Stimulated activated CD4-positive, alpha-beta T cell treated with anti-CD3 and anti-CD28 coated beads, Interleukin-15, amount 100 ng/mL, for 1 hour (primary cell): ENCODE data around the gene STARD10.

Experiments used
- DNase-seq, 2 donors: peaks; one replicate each; pipeline ENCODE4 v3.0.0-alpha.2; 2020; ENCODE audit warnings: low read depth in 1 of 2, low spot score in 1 of 2

Gene STARD10

GRCh38 chr11:72767203-72768062 is 26.4 kb downstream of the STARD10 start:
- no peak for DNase-seq

GRCh38 chr11:72766152-72766902 is 27.5 kb downstream of the STARD10 start:
- no peak for DNase-seq

- DNase-seq, result no peak
Observed at GRCh38 chr11:72764503-72764902, 29.3 kb downstream of the STARD10 start.

DNA sequence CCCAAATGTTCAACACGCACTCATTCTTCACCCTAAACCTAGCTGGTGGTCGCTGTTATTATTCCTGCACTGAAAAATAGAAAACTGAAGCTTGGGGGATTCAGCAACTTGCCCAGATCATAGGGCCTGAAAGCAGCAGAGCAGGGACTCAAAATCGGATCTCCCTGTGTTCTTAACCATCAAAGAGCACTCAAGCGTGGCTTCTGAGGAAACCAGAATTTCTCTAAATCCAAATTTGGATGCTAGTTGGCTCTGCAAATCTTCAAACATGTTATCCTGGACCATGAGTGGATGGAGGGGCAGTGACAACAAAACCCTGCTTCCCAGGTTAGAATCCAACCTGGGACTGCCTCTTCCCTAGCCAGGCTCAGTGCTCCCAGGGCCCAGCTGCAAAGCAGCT is 30.0 kb downstream of the STARD10 start:
- DNase-seq, result no peak

DNA sequence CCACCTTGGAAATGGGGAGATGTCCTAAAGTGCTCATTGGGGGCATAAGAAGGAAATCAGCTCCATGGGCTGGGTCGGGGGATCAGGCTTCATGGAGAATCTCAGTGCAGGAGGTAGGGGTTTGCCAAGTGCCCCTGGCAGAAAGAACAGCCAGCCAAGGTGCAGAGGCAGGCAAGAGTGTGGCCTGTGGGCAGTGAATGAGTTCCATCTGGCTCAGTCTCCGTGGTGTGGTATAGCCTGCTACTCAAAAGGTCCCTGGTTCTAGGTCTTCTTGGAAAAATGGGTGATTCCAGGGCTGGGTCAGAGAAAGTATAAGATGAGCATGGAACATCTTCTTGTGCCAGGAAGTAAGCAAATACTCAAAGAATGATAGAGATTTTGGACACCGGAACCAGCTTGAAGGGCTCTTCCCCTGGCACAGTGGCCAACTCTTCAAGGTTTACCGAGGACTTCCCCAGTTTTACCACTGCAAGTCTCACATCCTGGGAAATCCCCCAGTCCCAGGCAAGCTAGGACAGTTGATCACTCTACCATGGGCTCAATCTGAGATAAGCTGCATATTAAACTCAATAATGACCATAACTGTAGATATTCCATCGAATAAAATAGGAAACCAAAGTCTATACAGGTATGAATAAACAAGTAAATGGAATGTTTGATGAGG is 31.1 kb downstream of the STARD10 start:
- DNase-seq, result no peak

DNA sequence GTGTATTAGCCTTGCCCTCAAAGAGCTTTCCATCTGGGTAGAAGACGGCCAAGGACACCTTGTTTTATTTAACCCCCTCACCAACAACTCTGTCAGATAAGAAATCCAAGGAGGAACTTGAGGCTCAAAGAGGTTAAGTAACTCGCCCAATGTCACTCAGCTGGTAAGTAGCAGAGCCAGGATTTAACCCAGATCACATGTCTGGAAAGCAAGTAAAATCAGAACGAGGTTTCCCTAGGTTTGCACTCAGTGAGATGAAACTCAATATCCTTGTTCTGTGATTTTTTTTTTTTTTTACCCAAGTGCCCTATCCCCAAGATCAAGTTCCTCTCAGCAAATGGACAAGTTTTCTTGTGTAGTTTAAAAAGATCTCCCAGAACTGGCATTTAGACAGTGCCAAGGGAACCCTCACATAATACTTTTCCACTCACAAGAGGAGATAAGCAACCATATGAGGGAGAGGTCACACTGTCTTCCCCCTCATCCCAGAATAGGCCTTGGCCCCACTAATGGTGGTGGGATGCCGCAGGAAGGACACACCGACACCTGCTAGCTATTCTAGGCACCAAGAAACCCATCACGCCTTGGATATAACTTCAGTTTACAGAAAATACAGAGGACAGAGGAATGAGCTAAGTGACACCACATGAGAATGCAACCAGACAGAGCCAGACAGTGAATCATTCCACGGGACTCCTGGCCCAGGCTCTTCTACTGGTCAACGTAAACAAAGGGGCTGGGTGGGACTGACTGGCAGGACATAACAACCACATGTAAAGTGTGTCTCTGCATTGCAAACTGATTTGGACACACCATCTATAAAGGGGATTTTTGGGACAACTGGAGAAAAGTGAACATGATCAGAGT is 33.1 kb downstream of the STARD10 start:
- DNase-seq, result no peak

DNA sequence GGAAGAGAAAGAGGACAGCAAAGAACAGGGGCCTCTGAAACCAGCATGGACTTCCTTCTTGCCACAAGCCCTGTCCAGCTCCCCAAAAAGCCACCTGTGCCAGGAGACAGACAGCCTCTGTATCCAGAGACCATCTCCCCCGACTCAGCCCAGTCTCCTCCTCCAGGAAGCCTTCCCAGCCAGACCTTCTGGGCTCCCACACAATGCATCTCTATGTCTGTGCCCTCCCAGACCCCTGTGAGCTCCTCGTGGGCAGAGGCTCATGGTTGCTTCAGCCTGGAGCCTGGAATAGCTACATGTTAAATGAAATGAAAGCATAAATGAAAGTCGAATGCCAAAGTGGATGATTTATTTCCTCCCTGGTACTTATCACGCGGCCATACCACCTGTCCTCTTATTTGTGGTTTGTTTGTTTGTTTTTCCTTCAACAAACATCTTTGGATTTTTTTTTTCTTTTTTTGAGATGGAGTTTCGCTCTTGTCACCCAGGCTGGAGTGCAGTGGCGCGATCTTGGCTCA is 34.3 kb downstream of the STARD10 start:
- DNase-seq, result no peak

GRCh38 chr11:72758690-72759389 is 35.0 kb downstream of the STARD10 start:
- no peak for DNase-seq

DNA sequence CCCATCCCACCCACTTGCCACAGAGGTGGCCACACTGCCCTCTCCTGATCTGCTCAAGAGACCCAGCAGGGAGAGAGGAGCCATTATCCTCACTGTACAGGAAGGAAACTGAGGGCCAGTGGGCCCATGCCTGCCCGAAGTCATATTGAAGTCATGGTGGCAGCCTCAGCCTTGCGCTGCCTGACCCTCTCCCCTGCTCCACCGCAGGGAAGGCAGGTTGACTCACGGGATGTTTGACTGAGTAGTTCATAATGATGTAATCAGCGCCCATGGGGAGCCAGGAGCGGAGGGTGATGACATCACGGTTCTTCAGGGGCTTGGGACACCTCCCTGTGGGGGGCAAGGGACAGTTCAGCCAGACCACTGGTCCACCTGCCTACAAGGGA is 35.5 kb downstream of the STARD10 start:
- DNase-seq, result no peak

GRCh38 chr11:72755713-72756285 is 38.0 kb downstream of the STARD10 start:
- no peak for DNase-seq

- no peak for DNase-seq
Observed at GRCh38 chr11:72754544-72755155, 39.2 kb downstream of the STARD10 start.

DNA sequence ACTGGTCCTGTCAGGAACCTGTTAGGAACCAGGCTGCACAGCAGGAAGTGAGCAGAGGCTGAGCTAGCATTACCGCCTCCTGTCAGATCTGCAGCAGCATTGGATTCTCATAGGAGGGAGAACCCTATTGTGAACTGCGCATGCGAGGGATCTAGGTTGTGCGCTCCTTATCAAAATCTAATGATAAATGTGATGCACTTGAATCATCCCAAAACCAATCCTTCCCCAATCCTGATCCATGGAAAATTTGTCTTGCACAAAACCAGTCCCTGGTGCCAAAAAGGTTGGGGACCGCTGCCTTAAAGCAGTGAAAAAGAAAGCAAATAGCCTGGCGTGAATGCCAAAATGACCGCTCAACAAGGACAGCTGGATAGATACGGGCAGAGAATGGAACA is 39.7 kb downstream of the STARD10 start:
- DNase-seq, result no peak

DNA sequence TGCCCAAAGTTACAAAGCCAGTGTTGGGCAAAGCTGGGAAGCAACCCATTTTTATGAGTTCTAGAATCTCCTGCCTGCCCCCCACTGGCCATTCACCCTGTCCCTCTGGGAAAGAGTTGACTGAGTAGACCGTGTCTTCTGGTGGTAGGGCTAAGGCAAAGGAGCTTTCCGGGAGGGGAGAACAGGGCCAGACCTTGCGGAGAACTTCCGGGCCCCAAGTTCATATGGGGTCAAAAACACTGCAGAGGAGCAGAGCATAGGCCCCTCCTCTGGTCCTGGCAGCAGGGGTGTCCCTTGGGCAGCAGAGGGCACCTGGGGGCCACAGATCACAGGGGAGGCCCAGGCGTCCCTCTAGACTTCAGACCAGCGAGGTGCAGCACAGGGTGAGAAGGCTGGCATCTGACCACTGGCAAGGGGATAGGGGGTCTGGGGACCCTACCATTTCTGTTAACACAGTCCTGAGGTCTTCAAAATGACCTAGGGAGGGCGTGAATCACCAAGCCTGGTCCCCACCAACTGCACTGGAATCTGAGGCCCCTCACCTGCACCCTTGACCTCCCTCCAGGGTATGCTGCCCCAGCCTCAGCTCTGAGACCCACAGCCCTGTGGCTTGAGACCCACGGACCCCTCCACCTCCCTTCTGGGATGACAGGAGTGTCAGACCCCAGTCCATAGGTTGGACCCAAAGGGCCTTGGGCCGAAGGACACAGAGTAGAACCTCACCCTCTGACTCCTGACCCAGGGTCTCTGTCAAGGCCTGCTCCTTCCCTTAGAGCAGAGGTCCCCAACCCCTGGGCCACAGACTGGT is 40.3 kb downstream of the STARD10 start:
- no peak for DNase-seq

- DNase-seq, result peak; percentile 63 to 68
Observed at GRCh38 chr11:72752088-72752914, 41.5 kb downstream of the STARD10 start, which contains the start of gene ARAP1. Gene ARAP1, minus strand, starts transcription at chr11:72752408. Its CDS starts 25,280 bp downstream, at chr11:72727128.

DNA sequence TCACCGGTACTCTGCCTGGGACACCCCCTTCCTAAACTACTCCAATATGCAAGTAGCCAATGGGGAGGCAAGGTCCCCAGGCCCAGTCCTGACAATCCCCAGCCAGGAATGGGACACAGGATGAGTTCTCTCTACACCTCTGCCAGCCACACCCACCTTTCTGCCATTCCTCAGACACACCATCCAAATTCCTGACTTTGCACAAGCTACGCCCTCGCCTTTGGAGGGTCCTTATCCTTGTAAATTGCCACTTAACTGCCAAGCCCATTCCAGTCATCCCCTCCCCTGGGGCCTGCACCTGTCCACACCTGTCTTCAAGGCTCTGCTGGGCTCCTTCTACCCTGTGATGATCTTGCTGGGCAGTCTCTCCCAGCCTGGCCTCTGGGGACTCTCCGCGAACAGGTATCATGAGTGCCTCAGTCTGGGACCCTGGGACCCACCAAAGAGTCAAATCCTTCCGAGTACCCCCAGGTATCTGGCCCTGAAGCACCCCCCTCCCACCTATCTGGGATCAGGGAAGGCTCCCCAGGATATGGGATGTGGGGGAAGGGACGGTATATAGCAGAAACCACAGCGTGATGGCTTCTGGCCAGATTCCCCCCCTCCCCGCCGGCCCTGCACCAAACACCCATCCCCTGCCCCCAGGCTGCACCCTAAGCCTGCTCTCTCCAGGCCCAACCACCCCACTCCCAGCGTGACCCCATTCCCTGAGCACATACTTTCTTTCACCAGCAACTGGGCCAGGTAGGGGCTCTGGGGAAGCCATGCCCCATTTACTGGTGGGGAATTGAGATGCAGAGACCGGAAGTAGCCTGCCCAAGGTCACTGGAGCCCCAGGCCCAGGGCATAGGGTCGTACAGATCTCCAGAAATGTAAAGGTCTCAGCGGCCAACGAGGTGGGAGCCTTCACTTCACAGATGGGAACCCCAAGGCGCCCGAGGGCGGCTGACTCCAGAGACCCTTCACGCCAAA is 42.4 kb downstream of the STARD10 start:
- no peak for DNase-seq

GRCh38 chr11:72750556-72751115 is 43.2 kb downstream of the STARD10 start:
- DNase-seq, result no peak
